Renal cortex interstitium (tissue), 11 donors: Measurements from ENCODE around the gene GALNT7. TPM values are rescaled to one million over a fixed set of nuclear protein-coding genes. Genes with fewer than 3 reads are reported as not detected.
A peak's percentile ranks its signal among the peaks of the same experiment; 100 is the strongest.

Experiments
- DNase-seq, 11 donors: peaks; one replicate each; pipeline ENCODE4 v3.0.0-alpha.2; 2013; ENCODE audit warnings: low read depth in 9 of 11, low spot score in 4 of 11; ENCODE audit errors: extremely low read depth in 1 of 11
- polyA plus RNA-seq, 3 donors: library from polyadenylated mRNA; unstranded; fragments of 120-200 nt; gene quantifications; one replicate each; pipeline ENCODE4 v1.2.1, GENCODE V29; 2013; ENCODE audit not compliant: insufficient read length in 3 of 3

GALNT7 gene
- polyA plus RNA-seq, 3 donors, result 32.0 to 39.3 (median 38.2) TPM

GRCh38 chr4:173248690-173249089, 80.1 kb downstream of the GALNT7 start:
- no peak for DNase-seq

GRCh38 chr4:173252024-173252935, 83.7 kb downstream of the GALNT7 start:
- peak in 10 of 11 donors; percentile 34 to 73 (median 47) for DNase-seq

- no peak for DNase-seq
Observed at GRCh38 chr4:173253561-173253960, 85.0 kb downstream of the GALNT7 start.

- DNase-seq, result no peak
Observed at GRCh38 chr4:173254646-173255045, 86.0 kb downstream of the GALNT7 start.

GRCh38 chr4:173256825-173257224, 88.2 kb downstream of the GALNT7 start:
- DNase-seq, result no peak

GRCh38 chr4:173257732-173258717, 89.4 kb downstream of the GALNT7 start:
- DNase-seq, result peak in 10 of 11 donors; percentile 25 to 57 (median 46)

GRCh38 chr4:173258866-173259265, 90.3 kb downstream of the GALNT7 start:
- DNase-seq, result no peak

- no peak for DNase-seq
Observed at GRCh38 chr4:173259310-173259709, 90.7 kb downstream of the GALNT7 start.

- no peak for DNase-seq
Observed at GRCh38 chr4:173261052-173261451, 92.4 kb downstream of the GALNT7 start.

- no peak for DNase-seq
Observed at GRCh38 chr4:173262375-173262774, 93.8 kb downstream of the GALNT7 start.

- no peak for DNase-seq
Observed at GRCh38 chr4:173264245-173264644, 95.6 kb downstream of the GALNT7 start.

- peak in 6 of 11 donors; percentile 24 to 57 (median 26) for DNase-seq
Observed at GRCh38 chr4:173264684-173265185, 96.1 kb downstream of the GALNT7 start.

GRCh38 chr4:173265751-173266150, 97.1 kb downstream of the GALNT7 start:
- DNase-seq, result no peak

- DNase-seq, result no peak
Observed at GRCh38 chr4:173267711-173268110, 99.1 kb downstream of the GALNT7 start.

GRCh38 chr4:173269280-173269679, 100.7 kb downstream of the GALNT7 start:
- DNase-seq, result no peak

GRCh38 chr4:173270312-173271027, 101.9 kb downstream of the GALNT7 start:
- peak in 2 of 11 donors; percentile 32 to 39 for DNase-seq

GRCh38 chr4:173272314-173272713, 103.7 kb downstream of the GALNT7 start:
- no peak for DNase-seq

GRCh38 chr4:173272996-173273395, 104.4 kb downstream of the GALNT7 start:
- no peak for DNase-seq

GRCh38 chr4:173273941-173274340, 105.3 kb downstream of the GALNT7 start:
- no peak for DNase-seq
